Measurements from ENCODE around the gene PRICKLE3.
A peak's percentile ranks its signal among the peaks of the same experiment; 100 is the strongest.

Gene PRICKLE3

DNA sequence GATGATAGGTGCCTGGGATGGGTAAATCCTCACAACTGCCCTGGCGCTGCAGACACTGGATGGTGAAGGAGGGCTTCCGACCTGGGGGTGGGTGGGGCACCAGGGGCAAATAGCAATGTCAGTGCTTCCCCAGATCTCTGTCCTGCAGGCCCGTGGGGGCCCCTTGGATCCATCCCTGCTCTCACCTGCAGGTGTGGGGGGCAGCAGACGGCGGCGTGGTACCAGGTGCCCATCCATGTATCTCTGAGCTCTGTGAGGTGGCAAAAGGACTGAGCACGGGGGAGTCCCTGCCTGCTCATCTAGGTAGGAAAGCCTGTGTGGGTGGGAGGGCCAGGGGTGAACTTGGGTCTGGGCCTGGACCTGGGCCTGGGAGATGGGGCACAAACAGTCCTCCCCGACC is 20.4 kb upstream of the PRICKLE3 start:
- DNase-seq (ENCODE audit: low read depth in 2 of 3, low spot score in 2 of 3): no peak

DNA sequence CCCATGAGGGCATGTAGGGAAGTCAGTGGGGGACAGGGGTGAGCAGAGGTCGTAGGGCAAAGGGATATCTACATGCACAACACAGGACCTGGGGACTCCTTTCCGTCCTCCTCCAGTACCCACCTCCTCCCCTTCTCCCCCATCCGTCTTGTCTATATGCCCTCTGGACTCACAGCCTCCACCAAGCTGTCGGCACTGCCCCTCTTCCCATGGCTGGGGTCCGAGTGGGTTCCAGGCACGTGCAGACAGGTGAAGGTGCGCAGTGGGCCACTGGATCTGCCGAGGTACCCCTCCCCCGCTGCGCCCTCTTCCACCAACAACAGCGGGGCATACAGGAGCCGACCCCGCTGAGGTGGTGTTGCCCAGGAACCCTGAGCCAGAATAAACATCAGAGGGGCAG is 19.3 kb upstream of the PRICKLE3 start:
- no peak for DNase-seq (ENCODE audit: low read depth in 2 of 3, low spot score in 2 of 3)

DNA sequence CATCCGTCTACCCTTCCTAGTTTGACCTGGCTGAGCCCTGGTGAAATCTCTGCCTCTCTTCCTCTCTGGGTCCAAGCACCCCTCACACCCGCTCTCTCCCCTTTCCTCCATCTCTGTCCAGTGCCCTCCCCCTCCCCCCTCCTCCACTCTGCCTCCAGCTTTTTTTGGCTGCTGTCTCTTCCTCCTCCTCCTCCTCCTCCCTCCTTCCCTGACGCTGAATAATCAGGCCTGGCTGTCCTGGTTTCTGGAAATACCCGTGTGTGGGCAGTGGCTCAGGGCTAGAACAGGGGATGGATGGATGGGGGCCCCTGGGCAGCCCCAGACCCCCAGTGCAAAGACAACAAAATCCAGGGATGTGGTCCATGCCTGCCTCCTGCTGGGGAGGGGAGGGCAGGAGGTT is 18.5 kb upstream of the PRICKLE3 start:
- no peak for DNase-seq (ENCODE audit: low read depth in 2 of 3, low spot score in 2 of 3)

DNA sequence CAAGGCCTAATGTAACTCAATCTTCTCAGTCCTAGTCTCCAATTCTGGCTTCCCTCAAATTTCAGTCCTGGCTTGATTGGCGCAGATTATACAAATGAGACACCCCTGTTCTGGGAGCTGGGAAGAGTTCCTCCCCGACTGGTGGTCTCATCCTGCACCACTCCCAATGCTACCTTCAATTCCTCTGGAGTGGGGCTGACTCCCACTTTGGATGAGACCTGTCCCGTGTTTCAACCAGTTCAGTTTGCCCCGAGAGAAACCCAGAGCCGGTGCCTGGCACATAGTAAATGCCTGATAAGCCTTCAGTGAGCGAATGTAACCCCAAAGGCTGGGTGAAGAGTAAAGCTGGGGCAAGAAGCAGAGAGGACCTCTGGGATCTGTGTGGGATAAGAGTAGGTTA is 17.8 kb upstream of the PRICKLE3 start:
- DNase-seq (ENCODE audit: low read depth in 2 of 3, low spot score in 2 of 3): no peak

DNA sequence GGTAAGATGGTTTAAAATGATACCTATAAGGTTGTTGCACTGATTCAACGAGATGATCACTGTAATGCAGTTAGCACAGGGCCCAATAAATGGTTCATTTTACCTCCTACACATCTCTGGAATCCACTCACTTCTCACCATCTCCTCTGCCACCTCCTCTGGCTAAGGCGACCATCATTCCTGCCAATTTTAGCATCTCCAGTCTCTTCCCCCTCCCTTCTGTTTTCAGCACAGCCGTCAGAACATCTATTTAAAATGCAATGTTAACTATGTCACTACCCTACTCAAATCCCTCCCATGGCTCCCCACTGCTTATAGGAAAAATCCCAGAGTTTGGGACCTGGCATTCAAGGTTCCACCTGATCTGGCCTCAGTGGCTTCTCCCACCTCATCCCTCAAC is 17.4 kb upstream of the PRICKLE3 start:
- DNase-seq (ENCODE audit: low read depth in 2 of 3, low spot score in 2 of 3): no peak

DNA sequence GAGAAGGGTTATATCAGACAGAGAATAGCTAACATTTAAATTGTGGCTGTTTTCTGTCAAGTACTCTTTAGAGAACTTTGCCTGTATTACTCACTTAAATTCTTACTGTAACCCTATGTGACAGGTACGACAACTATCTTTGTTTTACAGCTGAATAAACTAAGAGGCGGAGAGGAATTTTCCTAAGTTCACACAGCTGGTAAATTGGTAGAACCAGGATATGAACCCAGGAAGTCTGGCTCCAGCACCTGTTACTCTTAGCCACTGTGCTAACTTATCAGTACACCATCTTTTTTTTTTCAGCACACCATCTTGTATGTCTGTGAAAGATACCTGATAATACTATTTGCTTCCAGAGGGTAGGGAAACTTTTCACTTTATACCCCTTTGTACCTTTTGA is 15.8 kb upstream of the PRICKLE3 start:
- no peak for DNase-seq (ENCODE audit: low read depth in 2 of 3, low spot score in 2 of 3)

DNA sequence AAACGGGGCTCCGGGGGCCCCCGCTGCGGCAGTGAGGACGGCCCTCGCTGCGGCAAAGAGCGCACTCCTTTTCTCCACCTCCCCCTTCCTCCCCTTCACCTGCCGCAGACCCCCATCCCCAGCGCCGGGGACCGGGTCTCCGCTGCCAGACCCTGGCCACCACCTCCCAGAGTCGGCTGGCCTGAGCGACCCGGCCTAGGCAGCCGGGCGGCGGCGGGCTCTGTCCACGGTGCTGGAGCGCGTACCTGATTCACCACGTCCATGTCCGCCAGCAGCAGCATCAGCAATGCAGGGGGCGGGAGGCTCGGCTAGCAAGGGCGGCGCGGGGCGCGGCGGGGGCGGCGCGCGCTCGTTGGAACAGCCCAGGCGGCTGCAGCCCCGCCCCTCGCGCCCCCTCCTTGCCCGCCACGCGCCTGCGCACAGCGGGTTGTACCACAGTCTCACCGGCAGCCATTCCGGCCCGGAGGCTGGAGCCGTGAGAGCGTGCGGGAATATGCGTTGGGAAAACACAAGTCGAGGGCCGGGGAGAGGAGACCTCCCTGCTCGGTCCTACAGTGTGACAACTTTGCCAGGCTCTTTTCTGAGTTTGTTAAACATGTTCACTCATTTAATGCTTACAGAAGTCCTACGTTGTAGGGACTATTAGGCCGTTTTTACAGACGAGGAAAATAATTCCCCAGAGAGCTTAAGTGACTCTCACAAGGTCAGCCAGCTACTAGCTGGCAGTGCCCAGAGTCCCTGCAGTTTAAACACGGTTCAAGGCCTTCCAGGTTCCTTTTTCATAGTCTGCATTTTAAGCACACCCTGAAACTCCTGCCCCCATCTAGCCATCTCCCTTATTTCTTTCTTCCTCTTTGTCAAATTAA is 14.0 kb upstream of the PRICKLE3 start, which contains the start of gene SYP:
Gene SYP (minus strand): TSS at position 288 of the 866 bp plus-strand sequence. CDS start 7 bp downstream, at position 281.
- DNase-seq (ENCODE audit: low read depth in 2 of 3, low spot score in 2 of 3): peak; percentile 57 to 75 (median 71)

DNA sequence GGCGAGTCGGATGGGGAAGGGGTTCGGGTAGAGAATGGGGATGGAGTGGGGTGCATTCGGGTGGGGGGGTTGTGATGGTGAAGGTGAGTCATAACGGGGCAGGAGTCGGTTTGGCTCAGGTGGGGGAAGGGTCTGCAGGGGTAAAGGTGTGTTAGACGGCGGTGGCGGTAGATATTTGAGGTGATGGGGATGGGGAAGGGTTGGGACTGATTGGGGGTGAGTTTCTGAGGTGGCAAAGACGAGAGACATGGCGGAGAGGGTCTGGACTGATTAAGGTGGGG is 13.1 kb upstream of the PRICKLE3 start:
- DNase-seq (ENCODE audit: low read depth in 2 of 3, low spot score in 2 of 3): no peak

DNA sequence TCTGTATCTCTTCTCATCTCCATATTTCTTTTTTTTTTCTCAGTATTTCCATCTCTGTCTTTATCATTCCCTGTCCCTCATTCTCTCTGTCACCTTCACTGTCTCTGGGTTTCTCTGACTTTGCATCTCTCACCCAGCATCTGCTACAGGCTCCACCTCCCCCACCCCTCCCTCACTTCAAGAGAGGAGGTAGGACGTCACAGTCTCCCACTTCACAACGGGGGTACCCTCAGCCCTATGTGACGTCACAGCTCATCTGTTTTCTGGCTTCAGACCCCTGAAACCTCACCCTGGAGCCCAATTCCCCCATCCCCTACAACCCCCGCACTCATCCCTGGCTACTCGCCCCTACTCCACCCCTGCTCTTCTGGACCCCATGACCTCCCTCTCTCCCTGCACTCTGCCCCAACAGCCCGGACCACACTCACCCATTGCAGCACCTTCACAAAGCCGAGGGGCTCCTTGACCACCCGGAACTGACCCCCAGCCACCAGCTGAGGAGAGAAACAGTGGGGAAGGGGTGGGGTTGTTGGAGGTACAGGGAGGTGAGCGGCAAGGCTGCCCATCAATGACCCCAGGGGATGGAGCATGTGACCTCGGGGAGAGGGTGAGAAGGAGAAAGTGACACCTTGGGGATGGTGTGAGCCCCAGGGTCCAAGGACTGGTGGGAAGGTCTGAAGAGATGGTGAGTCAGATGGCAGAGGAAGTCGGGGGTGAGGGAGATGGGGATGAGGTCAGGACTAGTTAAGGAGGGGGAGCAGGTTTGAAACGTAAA is 12.6 kb upstream of the PRICKLE3 start:
- DNase-seq (ENCODE audit: low read depth in 2 of 3, low spot score in 2 of 3): no peak

DNA sequence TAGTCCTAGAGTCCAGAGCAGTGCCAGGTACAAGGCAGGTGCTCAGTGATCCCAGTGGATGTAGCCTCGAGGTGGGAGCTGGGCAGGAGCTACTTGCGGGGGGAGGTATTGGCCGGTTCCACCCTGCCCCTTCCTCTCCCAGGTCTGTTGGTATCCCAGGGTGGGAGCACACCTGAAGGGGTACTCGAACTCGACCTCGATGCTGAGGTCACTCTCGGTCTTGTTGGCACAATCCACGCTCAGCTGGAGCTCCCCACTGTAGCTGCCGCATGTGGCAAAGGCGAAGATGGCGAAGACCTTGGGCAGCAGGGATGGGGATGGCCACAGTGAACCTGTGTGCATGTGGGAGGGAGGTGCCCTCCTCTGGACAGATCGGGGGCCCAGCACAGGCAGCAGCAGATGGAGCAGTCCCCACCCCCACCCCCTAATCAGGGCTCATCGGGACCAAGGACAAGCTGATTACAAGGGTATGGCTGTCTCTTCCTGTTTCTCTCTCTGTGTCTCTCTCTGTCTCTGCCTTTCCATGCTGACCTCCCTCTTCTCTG is 11.4 kb upstream of the PRICKLE3 start:
- DNase-seq (ENCODE audit: low read depth in 2 of 3, low spot score in 2 of 3): no peak

DNA sequence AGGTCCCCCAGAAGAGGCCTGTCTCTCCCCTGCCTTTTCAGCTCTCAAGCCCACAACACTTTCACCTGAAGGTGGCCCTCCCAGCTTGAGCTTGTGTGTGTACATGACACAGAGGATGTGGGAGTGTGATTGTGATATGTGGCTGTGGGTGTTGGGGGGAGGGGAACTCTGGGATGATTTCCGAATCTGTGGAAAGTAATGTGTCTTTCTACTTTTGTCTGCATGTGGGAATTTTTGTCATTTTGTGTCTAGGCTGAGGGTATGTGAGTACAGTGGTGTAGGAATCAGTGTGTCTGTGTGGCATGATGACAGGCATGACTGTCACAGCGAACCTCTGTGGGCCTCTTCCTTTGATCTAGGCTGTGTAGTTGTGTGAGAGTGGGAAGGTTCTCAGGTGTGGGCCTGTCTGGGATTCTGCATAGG is 7.4 kb upstream of the PRICKLE3 start:
- DNase-seq (ENCODE audit: low read depth in 2 of 3, low spot score in 2 of 3): no peak

DNA sequence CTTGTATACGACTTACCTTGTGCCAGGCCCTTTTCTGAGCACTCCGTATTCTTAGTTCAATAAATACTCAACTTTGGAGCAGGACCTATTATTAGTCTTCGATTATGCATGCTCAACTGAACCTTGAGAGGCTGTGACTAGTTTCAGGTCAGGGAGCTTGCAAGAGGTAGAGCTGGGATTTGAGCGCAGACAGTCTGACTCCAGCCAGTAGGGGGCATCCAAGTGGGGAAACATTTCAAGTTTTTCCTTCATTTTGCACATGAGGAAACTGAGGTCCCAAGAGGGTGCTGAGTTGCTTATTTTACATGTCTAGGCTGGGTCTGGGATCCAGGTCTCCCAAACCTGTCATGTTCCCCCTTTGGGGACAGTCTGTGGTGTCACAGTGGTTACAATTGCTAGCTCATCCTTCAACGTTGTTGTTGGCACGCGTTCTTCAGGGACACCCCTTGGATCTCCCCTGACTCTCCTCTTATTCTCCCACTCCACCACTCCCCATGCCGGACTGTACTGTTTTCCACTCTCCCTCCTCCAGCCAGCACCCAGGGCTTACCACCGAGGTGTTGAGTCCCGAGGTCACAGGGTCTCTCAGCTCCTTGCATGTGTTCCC is 6.7 kb upstream of the PRICKLE3 start:
- DNase-seq (ENCODE audit: low read depth in 2 of 3, low spot score in 2 of 3): no peak

DNA sequence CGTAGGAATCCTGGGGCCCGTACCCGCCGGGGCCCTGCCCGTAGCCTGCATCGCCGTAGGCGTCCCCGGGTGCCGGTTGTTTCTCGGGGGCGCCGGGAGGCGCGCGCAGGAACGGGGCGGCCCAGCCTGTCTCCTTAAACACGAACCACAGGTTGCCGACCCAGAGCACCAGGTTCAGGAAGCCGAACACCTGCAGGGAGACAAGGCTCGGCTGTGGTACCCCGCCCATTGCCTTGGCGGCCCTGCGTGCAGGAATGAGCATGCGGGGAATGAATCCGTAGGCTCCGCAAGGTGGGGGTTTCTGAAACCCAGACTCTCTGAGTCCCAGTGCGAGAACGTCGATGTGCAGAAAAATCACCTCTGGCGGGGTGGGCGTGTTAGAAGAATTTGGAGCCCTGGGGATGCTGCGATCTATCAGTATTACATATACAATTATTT is 5.4 kb upstream of the PRICKLE3 start:
- no peak for DNase-seq (ENCODE audit: low read depth in 2 of 3, low spot score in 2 of 3)

DNA sequence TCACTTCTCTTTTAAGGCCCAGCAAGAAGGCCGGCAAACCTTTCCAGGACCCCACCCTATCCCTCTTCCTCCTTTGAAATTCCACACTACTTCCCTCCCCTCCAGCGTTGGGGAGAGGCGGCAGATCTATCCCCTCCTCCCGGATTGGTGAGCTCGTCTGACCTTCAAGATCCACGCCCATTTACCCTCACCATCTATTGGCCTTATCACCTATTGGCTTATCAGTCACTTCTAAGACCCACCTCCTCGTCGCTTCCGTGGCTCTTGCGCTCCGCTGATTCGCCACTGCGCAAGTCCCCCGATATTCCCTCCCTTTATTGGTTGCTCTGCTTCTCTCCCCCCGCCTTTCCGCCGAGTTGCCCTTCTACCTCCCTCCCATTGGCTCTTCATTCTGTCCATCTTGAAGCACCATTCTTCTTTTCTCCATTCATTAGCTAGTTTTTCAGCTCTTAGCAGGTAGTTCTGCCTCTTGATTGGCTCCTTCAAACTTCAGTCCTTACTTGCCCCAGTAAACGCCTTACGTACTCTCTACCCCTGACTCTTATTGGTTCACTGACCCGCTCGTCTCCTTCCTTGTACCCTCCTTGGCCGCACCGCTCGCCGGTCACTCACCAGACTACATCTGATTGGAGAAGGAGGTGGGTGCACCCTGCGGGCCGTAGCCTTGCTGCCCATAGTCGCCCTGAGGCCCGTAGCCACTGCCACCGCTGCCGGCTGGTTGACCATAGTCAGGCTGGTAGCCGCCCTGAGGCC is 4.8 kb upstream of the PRICKLE3 start:
- DNase-seq (ENCODE audit: low read depth in 2 of 3, low spot score in 2 of 3): peak in 2 of 3 experiments; percentile 45 to 55

DNA sequence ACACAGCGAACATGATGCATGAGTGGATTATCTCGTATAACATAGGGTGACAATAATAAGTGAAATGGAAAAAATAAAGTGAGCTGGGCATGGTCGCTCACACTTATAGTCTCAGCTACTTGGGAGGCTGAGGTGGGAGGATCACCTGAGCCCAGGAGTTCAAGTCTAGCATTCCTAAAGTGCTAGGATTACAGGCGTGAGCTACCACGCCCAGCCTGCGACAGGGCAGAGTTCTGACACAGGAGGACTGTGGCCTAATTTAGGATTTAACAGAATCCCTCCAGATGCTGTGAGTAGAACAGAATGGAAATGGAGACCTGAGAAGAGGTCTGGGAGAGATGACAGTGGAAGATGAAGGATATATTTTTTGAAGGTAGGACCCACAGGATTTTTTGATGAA is 3.4 kb upstream of the PRICKLE3 start:
- DNase-seq (ENCODE audit: low read depth in 2 of 3, low spot score in 2 of 3): no peak

DNA sequence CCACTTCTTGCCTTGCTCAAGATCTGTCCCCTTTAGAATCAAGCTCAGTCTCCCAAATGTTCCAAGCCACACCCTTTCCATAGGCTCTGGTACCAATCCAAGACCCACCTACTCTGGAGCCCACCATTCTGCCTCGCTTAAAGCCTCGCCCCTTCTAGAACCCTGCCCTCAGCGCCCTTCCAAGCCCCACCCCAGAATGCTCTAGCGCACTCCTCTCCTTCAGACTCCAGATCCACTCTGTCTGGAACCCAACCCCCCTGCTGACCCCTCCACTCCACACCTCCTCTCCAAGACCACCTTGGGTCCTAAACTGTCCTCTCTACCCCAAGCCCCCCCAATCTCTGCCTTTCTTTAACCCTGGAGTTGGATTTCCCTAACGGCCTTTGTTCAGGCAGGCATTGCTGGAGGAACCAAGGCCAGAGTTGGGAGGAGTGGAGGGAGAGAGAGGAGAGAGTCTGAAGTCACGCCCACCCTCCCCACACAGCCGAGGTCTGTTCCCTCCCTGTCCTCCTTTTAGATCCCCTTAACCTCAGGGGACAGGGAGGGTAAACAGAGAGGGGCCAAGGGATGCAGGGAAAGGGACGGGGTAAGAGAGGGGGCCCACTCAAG is 2.4 kb upstream of the PRICKLE3 start:
- DNase-seq (ENCODE audit: low read depth in 2 of 3, low spot score in 2 of 3): no peak

DNA sequence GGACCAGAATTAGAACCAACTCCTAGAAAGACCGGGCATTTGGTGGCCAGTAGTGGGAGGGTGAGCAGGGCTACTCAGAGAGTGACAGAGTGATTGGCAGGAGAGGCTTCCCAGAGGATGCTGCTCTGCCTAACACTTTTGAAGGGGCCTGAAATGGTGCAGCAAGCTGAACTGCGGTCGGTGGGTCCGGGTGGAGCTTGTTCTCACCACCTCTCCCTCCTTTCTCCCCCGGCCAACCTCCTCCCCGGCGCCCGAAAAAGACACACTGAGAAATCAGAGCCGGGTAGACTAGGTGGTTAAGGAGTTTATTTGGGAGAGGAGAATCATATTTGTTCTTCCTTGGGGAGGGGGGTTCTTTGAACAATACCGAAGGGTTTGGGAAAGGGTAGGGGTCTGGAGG is 1.4 kb upstream of the PRICKLE3 start:
- no peak for DNase-seq (ENCODE audit: low read depth in 2 of 3, low spot score in 2 of 3)

DNA sequence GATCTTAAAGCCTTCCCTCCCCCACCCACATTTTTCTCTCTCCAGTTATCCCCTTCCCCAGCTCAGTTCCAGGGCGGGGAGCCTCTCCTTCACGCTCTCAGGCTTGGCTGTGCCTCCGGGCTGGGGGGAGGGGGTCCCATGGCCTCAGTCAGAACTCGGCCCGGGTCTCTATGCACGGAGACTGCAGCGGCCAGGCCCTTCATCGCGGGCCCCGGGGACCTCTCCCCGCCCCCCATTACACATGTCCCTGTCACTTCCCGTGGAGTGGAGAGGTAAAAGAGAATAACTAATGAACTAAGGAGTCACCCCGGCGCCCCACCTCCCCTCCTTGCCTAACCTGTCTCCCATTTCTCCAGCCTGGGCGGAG is 838 bp upstream of the PRICKLE3 start:
- no peak for DNase-seq (ENCODE audit: low read depth in 2 of 3, low spot score in 2 of 3)

DNA sequence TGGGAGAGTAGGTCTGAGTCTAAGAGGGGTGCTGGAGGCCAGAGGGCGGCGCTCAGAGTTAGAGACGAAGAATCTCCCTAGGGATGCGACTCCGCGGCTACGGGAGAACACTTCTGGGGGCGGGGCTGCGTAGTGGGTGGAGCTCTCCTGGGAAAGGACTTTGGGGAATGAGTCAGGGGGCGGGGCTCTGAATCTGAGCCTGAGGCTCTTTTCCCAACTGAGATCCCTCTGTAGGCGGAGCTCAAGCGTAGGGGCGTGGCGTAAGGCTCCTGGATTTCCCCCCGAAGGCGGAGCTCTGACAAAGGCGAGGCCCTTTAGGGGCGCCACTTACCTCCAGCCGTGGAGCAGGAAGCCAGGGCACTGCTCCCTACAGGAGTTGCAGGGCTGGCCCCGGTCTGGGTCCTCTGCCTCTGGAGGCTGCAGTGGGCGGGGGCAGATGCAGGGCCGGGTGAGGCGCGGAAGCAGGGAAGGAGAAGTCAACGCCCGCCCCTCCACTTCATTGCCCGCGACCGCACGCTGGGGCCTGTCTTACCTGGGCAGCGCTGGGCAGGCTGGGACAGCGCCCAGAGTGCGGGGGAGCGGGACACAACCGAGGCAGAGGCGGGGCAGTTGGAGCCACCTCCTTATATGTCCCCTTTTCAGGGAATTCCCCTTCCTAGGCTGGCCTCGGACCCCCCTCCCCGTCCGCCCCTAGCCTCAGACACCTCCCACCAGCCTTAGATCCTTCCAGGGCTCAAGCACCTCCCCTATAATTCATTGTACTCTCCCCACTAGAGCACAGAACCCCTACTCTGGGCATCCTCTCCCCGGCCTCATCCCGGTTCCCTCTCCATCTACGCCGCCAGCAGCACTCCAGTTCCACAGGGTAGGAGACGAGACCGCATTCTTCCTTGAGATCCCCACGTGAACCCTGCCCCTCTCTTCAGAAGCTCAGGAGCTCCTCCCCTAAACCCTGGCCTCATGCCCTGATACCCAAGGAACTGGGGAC is 1.6 kb downstream of the PRICKLE3 start:
- DNase-seq (ENCODE audit: low read depth in 2 of 3, low spot score in 2 of 3): no peak
